AG08395 (cell line): ENCODE results near the gene ETS1.

Experiments used
- DNase-seq: peaks from one replicate; pipeline ENCODE4 v3.0.0; 2012; ENCODE audit warnings: mixed read lengths, low spot score

The ETS1 gene

GRCh38 chr11:128587415-128587814 lies at the start of gene ETS1:
TSS of gene ETS1 (minus strand) at chr11:128587558. CDS start at chr11:128573130, 14,428 bp downstream.
- no peak for DNase-seq

DNA sequence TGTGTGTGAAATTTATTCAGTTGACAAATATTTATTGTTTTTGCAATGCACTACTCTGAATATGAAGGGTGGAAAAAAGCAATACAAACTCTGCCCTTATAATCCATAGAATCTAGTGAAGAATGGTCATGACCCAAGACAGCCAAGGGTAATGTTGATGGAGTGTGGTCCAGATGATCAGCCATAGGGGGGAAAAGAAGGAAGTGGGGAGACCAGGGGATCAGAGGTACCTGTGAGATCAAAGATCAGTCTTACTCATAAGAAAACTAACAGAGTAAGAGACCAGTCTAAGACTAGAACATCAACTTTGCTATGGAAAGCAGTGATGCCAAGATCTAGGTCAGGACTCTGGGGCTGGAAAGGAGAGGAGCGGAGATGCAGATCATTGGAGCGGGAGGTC lies 47.0 kb upstream of the ETS1 start:
- no peak for DNase-seq

DNA sequence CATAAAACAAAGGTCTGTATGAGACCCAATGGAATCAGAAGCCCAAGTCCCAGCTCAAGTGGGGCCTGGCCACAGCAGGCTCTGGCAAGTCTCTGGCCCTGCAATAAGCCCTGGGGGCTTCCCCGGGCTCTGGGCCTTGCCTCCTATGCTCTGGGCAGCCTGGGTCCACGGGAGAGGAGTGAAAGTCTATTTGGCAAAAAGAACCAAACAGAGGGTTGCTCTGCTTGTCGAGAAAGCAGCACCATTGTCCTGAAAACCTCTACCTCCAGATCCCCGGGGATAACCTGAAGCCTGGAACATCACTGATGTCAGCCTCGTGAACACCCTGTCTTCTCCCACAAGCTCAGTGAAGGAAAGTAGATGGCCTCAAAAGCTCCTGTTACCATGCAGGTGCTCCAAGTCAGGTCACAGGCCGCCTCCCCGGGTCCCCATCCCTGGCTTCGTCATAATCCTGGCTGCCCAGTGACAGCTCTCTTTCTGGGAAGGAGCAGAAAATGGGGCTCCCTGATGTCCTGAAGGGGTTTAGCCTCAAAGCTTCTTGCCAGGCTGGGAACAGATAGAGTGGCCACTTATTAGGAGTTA lies 46.1 kb upstream of the ETS1 start:
- no peak for DNase-seq

GRCh38 chr11:128632141-128632791 lies 44.9 kb upstream of the ETS1 start:
- DNase-seq, result peak; percentile 65

DNA sequence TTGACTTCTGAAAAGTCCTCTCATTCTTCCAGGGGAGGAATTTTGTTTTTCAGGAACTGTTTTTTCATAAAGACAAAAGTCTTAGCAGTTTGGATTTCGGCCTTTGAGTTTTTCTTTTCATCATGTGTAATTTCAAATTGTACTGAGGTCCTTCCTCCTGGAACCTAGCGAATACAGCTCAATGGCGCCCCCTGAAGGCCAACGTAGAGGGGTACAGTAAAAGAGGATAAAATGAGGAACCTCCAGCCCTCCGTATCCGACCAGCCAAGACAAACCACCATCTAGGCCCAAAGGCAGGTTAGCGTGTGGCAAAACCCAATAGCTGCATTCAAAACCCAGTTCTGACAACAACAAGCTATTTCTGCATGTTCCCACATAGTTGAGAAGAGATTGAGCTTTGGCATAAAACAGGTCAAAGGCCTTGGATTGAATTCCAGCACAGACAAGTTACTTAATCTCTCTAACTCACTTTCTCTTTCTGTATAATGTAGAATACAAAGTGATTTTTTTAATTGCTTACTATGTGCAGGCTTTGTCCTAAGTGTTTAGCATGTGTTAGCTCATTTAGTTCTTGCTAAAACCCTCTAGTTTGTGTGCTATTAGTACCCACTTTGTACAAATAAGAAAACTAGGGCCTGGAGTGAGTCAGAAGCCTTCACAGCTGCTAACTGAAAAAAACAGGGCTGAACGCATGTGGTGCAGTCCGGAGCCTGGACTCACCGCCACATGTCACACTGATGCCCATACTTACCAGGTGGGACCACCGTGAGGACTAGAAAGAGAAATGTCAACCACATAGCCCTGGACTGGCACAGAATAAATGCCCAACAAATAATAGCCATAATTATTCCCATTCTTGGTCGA lies 43.2 kb upstream of the ETS1 start:
- peak; percentile 81 for DNase-seq

- DNase-seq, result no peak
These were observed 42.3 kb upstream of the ETS1 start for GRCh38 chr11:128629516-128630106.

DNA sequence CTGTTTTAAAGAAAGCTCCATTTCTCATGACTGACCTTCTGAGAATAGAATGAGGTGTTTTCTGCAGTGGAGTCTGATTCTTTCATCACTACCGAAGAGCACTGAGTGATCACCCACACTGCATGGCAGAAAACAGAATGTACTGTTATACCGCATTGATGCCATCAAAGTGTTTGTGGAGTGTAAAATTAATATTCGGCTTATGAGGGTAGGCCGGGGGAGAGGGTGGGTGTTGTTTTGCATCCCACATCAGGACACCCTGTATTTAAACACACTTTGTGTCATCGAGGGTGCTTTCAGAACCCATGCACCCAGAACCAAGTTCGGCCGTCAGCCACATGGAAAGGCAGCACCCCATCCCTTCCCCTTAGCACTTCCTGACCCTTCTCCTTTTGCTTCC lies 41.3 kb upstream of the ETS1 start:
- DNase-seq, result no peak

- DNase-seq, result no peak
These were observed 40.9 kb upstream of the ETS1 start for GRCh38 chr11:128628325-128628673.

- DNase-seq, result no peak
These were observed 40.4 kb upstream of the ETS1 start for GRCh38 chr11:128627666-128628324.

- no peak for DNase-seq
These were observed 39.7 kb upstream of the ETS1 start for GRCh38 chr11:128626913-128627665.

DNA sequence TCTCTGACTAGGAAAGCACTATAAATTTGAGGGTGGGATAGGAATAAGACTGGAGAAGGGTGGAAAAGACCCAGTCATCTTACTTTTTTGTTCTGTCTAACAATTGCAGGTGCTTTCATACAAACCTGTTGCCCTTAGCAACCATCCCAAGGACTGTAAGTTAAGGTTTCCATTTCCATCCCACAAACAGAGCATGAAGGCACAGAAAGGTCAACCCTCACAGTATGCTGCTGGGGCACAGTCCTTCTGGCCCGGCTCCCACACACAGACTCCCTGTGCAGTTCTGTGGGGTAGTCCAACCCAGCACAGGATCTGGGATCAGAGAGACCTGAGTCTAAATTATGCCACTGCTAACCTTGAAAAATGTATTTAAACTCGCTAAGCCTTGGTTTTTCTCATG lies 38.4 kb upstream of the ETS1 start:
- no peak for DNase-seq

- no peak for DNase-seq
These were observed 38.0 kb upstream of the ETS1 start for GRCh38 chr11:128625326-128625725.

GRCh38 chr11:128624269-128625175 lies 37.2 kb upstream of the ETS1 start:
- no peak for DNase-seq

DNA sequence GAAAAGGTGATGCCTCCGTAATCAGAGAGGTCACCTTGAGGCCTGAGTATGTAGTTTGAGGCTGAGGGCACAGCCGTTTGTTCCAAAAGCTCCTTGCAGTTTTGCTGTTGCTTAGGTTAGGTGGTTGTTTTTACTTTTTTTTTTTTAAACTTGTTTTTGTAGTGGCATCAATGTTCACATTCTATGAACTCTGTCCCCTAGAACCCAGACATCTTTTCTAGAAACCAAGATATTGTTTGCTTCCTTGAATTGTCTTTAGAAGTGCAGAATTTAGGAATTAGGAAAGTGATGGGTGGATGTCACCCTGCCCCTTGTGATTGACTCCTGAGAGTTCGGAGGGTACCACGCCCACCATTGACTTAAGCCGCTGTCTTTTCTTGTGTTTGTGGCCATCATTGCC lies 35.7 kb upstream of the ETS1 start:
- no peak for DNase-seq

DNA sequence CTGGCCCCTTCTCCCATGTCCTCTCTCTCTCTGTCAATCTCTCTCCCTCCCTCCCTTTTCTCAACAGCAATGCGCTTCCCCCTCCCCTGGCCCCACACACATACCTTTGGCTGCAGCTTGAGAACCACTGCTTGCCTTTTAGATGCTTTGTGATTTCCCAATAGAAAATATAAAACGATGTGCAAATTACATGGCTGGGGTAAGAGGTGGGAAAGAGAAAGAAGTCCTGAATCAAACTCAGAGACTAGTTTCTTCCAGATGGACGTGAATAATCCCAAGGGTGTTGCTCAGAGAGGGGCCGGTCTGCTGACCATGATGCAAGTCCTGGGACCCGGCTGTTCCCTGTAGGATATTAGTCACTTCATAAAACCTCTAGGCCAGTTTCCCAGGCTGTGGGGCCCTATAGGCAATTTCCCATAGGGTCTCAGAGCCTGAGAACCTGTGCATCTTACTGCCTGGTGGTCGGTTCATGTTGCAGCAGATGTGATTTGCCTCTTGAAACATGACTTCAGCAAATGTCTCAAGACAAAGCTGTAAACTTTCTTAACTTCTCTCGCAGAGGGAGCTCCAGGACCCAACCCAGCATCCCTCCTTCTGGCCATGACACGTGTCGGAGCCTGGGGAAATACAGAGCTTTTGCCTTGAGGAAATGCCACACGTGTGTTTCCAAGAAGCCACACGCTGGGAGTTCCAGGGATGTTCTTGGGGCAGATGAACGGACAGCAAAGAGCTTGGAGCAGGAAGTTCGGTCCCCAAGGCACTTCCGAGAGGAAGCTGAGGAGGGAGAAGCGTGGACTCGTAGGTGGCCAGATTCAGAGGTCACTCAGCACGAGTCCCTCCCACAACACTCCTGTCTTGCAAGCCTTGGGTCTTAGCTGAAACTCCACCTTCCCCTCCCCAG lies 34.5 kb upstream of the ETS1 start:
- peak; percentile 93 for DNase-seq

GRCh38 chr11:128620309-128621100 lies 33.1 kb upstream of the ETS1 start:
- DNase-seq, result no peak

GRCh38 chr11:128619540-128620308 lies 32.4 kb upstream of the ETS1 start:
- no peak for DNase-seq

DNA sequence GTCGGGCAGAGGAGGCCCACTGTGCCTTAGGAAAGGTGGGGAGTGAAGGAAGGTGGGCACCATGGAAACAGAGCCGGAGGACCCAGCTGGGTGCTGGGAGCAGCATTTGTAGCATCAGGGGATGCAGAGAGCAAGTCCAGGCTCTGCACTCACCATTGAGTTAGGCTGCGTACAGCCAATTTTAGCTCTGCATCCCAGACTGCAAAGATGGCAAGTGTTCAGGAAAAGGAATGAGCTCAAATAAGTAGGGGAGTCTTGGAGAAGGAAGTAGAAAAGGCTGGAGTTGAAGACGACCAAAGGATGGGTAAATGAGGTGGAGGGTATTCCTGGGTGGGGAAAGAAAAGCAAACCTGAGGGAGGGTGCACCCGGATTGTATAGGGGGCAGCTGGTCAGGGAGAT lies 31.6 kb upstream of the ETS1 start:
- no peak for DNase-seq
